Activated CD8-positive, alpha-beta T cell treated with anti-CD3 and anti-CD28 coated beads for 36 hours (primary cell): ENCODE data around the gene REPIN1. TPM values are rescaled to one million over a fixed set of nuclear protein-coding genes. Genes with fewer than 3 reads are reported as not detected.

Source experiments
- ATAC-seq: fragments of 200-7000 bp; cut with Tn5 transposase; one replicate; pipeline ENCODE4 v1.10.0; 2021; ENCODE audit warnings: mild to moderate bottlenecking, moderate library complexity
- CTCF ChIA-PET: fragments of 350-600 bp; sonication (Branson Sonifier 250); formaldehyde crosslinking; loops from one replicate; lab custom pipeline; 2021; ENCODE audit warnings: antibody characterized with exemption; lab: Charles Lee
- POLR2A ChIA-PET: fragments of 350-600 bp; sonication (Branson Sonifier 250); formaldehyde crosslinking; loops from one replicate; lab custom pipeline; 2021; ENCODE audit warnings: antibody characterized with exemption; lab: Charles Lee
- DNase-seq: peaks from one replicate; pipeline ENCODE4 v3.0.0-alpha.2; 2020
- H3K27ac Mint-ChIP-seq: one replicate; pipeline ENCODE4 v1.8.0; 2021; ENCODE audit warnings: mild to moderate bottlenecking, mixed read lengths
- H3K27me3 Mint-ChIP-seq: one replicate; pipeline ENCODE4 v1.8.0; 2021; ENCODE audit warnings: mixed read lengths
- H3K36me3 Mint-ChIP-seq: one replicate; pipeline ENCODE4 v1.8.0; 2021; ENCODE audit warnings: low read depth, mixed read lengths
- H3K4me1 Mint-ChIP-seq: one replicate; pipeline ENCODE4 v1.8.0; 2021; ENCODE audit warnings: low read depth, mixed read lengths
- H3K4me3 Mint-ChIP-seq: one replicate; pipeline ENCODE4 v1.8.0; 2021; ENCODE audit warnings: mild to moderate bottlenecking, moderate library complexity, mixed read lengths
- H3K9me3 Mint-ChIP-seq: one replicate; pipeline ENCODE4 v1.8.0; 2021; ENCODE audit warnings: mixed read lengths
- CTCF ChIP-seq: fragments of 200-600 bp; IDR thresholded peaks from one replicate; pipeline ENCODE4 v1.8.0; 2022; ENCODE audit warnings: antibody characterized with exemption, mild to moderate bottlenecking
- intact Hi-C: fragments of 100-400 bp; cut with micrococcal nuclease; formaldehyde crosslinking; loops from one replicate; pipeline ENCODE4 v1.10.0; 2022
- total RNA-seq, 2 experiments: library from RNA; stranded (reverse); gene quantifications; one replicate each; pipeline ENCODE4 v1.2.3, GENCODE V29; 2021

REPIN1 gene
- total RNA-seq, 2 experiments from 2014 or later = 56.0 to 59.2 TPM

DNA sequence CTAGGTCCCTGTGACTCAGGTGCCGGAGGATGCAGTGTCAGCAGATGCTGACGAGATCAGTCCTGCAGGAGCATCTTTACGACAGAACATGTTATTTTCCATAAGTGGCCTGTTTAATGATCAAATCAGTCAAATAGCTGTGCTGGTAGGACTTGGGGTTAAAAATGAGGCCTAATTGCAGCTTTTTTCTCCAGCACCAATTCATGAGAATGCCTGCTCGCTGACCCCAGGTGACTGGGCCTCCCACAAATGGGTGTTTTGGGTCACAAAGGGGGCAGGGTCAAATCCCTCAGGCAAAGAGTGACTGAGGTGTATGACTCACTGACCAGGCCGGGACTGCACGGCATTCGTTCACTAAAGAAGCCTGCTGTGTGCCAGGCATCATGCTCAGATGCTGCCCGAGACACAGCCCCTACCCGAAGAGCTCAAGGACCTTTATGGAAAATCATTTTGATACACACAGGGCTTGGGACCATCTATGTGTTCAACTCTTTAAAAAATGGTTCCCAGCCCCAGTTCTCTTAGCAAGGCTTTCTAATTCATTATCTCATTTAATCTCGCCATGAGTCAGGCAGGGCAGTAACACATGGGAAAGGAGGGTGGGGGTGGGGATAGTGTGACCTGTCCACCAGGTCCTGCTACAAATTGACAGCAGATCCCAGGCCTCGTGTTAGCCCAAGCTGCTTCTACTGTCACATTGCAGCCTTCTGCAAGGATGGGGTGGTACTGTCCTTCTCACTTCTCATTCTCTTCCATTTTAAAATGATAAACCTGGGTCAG is 31.6 kb downstream of the REPIN1 start:
- POLR2A ChIA-PET = interaction anchor here (0.6 kb wide), 1 partner anchor 14 kb away, joined by 3 read pairs; no protein-coding TSS in a partner anchor
- H3K27ac Mint-ChIP-seq = no peak overlapping the region
- no peaks in the 10 kb centered on the region for H3K9me3 Mint-ChIP-seq
- no peak overlapping the region for H3K4me3 Mint-ChIP-seq
- no peak for DNase-seq
- H3K4me1 Mint-ChIP-seq = peaks cover 26% of the 10 kb centered on the region
- H3K27me3 Mint-ChIP-seq = no peaks in the 10 kb centered on the region
- TF ChIP-seq CTCF = no peak
- intact Hi-C loops = no loop called here
- ATAC-seq = no peak
- H3K36me3 Mint-ChIP-seq = no peaks in the 10 kb centered on the region
- CTCF ChIA-PET = interaction anchor here (1.5 kb wide), 1 partner anchor 14 kb away, joined by 3 read pairs; no protein-coding TSS in a partner anchor

- DNase-seq = no peak
- ATAC-seq = no peak
Measured at GRCh38 chr7:150400788-150401423, 32.3 kb downstream of the REPIN1 start.

GRCh38 chr7:150401424-150401790 is 32.8 kb downstream of the REPIN1 start:
- no peak for DNase-seq
- no peak for TF ChIP-seq CTCF
- no peak overlapping the region for H3K27ac Mint-ChIP-seq
- ChIA-PET CTCF (interaction anchor here (0.9 kb wide), 1 partner anchor 45 kb away, joined by 3 read pairs; no protein-coding TSS in a partner anchor), POLR2A (interaction anchor here (1.0 to 6.2 kb wide), 2 partner anchors 33 to 41 kb away, joined by 3 to 52 read pairs; partner anchors contain the start of gene REPIN1)
- peaks cover 35% of the 10 kb centered on the region for H3K4me1 Mint-ChIP-seq
- H3K4me3 Mint-ChIP-seq = no peak overlapping the region
- no peaks in the 10 kb centered on the region for H3K36me3 Mint-ChIP-seq
- H3K9me3 Mint-ChIP-seq = no peaks in the 10 kb centered on the region
- ATAC-seq = no peak
- no peaks in the 10 kb centered on the region for H3K27me3 Mint-ChIP-seq
- intact Hi-C loops = no loop called here

More at GRCh38 chr7:150400788-150401423, 32.3 kb downstream of the REPIN1 start:
- H3K4me3 Mint-ChIP-seq = no peak overlapping the region
- no peaks in the 10 kb centered on the region for H3K27me3 Mint-ChIP-seq
- H3K4me1 Mint-ChIP-seq = peaks cover 30% of the 10 kb centered on the region
- H3K9me3 Mint-ChIP-seq = no peaks in the 10 kb centered on the region
- ChIA-PET POLR2A (interaction anchor here (0.6 kb wide), 1 partner anchor 15 kb away, joined by 3 read pairs; no protein-coding TSS in a partner anchor), CTCF (interaction anchor here (1.5 kb wide), 1 partner anchor 15 kb away, joined by 3 read pairs; no protein-coding TSS in a partner anchor)
- intact Hi-C loops = no loop called here
- H3K36me3 Mint-ChIP-seq = no peaks in the 10 kb centered on the region
- TF ChIP-seq CTCF = no peak
- H3K27ac Mint-ChIP-seq = no peak overlapping the region

DNA sequence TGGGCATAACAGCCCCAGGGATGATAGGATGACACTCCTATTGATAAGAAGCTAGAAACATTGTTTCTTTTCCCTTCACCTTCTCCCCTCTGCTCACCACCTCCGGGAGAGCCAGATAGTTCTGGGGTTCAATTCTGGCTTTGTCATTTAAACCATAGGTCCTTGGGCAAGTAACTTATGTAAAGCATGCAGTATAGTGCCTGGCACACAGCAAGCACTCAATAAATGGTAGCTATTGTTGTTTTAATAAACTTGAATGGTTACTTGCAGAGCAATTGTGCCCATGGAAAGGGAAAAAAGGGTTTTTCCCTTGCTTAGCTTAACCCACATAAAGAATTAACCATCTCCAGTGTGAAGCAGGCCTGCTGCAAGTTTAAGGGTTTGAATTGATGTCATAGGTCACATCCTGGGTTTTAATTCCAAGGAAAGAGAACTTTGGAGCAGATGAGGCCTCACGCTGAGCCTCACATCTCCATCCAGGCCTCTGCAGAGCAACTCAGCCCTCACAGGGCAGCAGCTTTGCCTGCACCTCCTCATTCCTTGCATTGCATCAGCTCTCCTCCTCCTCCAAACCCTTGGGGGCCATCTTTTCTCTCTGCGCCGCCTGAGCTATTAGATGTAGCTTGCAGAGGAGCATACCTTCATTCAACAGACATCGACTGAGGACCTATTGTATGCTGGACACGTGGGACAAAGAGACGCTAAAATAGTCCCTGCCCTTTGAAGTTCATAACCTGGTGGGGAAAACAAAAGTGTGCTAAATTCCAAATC is 33.4 kb downstream of the REPIN1 start:
- ChIA-PET POLR2A (interaction anchor here (0.7 to 6.2 kb wide), 5 partner anchors 27 to 292 kb away, joined by 3 to 52 read pairs (median 3); partner anchors contain the start of genes ACTR3C, LRRC61 and REPIN1), CTCF (interaction anchor here (0.9 to 1.2 kb wide), 2 partner anchors 45 to 475 kb away, joined by 3 read pairs; no protein-coding TSS in a partner anchor)
- peak overlapping the region; percentile 11 for H3K4me3 Mint-ChIP-seq
- DNase-seq = no peak
- intact Hi-C loops = no loop called here
- peaks cover 2% of the 10 kb centered on the region for H3K36me3 Mint-ChIP-seq
- no peaks in the 10 kb centered on the region for H3K27me3 Mint-ChIP-seq
- H3K27ac Mint-ChIP-seq = no peak overlapping the region
- TF ChIP-seq CTCF = no peak
- H3K4me1 Mint-ChIP-seq = peaks cover 41% of the 10 kb centered on the region
- H3K9me3 Mint-ChIP-seq = no peaks in the 10 kb centered on the region
- no peak for ATAC-seq
